CD14-positive monocyte (primary cell): ENCODE measurements around the gene DAGLA. TPM values are rescaled to one million over a fixed set of nuclear protein-coding genes. Genes with fewer than 3 reads are reported as not detected.

ENCODE experiments used
- DNase-seq, 3 donors: peaks; one replicate each; pipeline ENCODE4 v3.0.0-alpha.2; 2011 to 2022
- H2AFZ ChIP-seq: 2 replicates; pipeline ENCODE4 v1.6.0; 2012; ENCODE audit warnings: mild to moderate bottlenecking, low read depth, low read length, inconsistent platforms; ENCODE audit not compliant: insufficient read depth, poor library complexity, severe bottlenecking
- H3K27ac ChIP-seq, 2 donors: 1 replicate in 1 of 2; 2 replicates in 1 of 2; pipeline ENCODE4 v1.5.1; 2012 to 2013; ENCODE audit warnings: low read length in 2 of 2, control low read depth in 1 of 2, inconsistent platforms in 1 of 2, low read depth in 1 of 2, mild to moderate bottlenecking in 1 of 2
- H3K27me3 ChIP-seq, 2 donors: one replicate each; pipeline versions ENCODE4 v1.6.0 to v1.6.1; 2011 to 2013; ENCODE audit warnings: low read length in 2 of 2; ENCODE audit not compliant: control insufficient read depth in 2 of 2, insufficient read depth in 2 of 2
- H3K36me3 ChIP-seq, 2 donors: replicated peaks in 1 of 2; 1 replicate in 1 of 2; 2 replicates in 1 of 2; pipeline versions ENCODE4 v1.5.1 to v1.6.1; 2012 to 2013; ENCODE audit warnings: low read length in 2 of 2, control low read depth in 1 of 2, inconsistent platforms in 1 of 2, mild to moderate bottlenecking in 1 of 2; ENCODE audit not compliant: insufficient read depth in 2 of 2, control insufficient read depth in 1 of 2
- H3K4me1 ChIP-seq, 2 donors: 1 replicate in 1 of 2; 2 replicates in 1 of 2; pipeline versions ENCODE4 v1.5.1 to v1.6.1; 2012 to 2013; ENCODE audit warnings: low read length in 2 of 2, control low read depth in 1 of 2, inconsistent platforms in 1 of 2, mild to moderate bottlenecking in 1 of 2, moderate library complexity in 1 of 2; ENCODE audit not compliant: insufficient read depth in 2 of 2, control insufficient read depth in 1 of 2
- H3K4me2 ChIP-seq: replicated peaks from 2 replicates; pipeline ENCODE3; 2012; ENCODE audit warnings: low read length, moderate library complexity, mild to moderate bottlenecking; ENCODE audit not compliant: poor library complexity, severe bottlenecking; ENCODE audit errors: extremely low read depth
- H3K4me3 ChIP-seq, 3 experiments: fragments of 200-600 bp in 1 of 3; sonication (generic) in 1 of 3; replicated peaks in 1 of 3; 1 replicate in 2 of 3; 2 replicates in 1 of 3; pipeline ENCODE4 v1.5.1; 2011 to 2013; ENCODE audit warnings: low read length in 3 of 3, mild to moderate bottlenecking in 3 of 3, control low read depth in 2 of 3, low read depth in 2 of 3, inconsistent platforms in 1 of 3, moderate library complexity in 1 of 3
- H3K79me2 ChIP-seq: 2 replicates; pipeline ENCODE4 v1.6.0; 2012; ENCODE audit warnings: mild to moderate bottlenecking, control low read depth, inconsistent platforms, low read length, moderate library complexity; ENCODE audit not compliant: insufficient read depth
- H3K9ac ChIP-seq: 2 replicates; pipeline ENCODE4 v1.6.0; 2017; ENCODE audit warnings: low read length, mild to moderate bottlenecking; ENCODE audit not compliant: insufficient read depth, poor library complexity, severe bottlenecking
- H3K9me3 ChIP-seq, 2 donors: replicated peaks in 1 of 2; 1 replicate in 1 of 2; 2 replicates in 1 of 2; pipeline versions ENCODE4 v1.5.1 to v1.6.1; 2012 to 2013; ENCODE audit warnings: low read length in 2 of 2, control low read depth in 1 of 2; ENCODE audit not compliant: control insufficient read depth in 1 of 2, insufficient read depth in 1 of 2
- H4K20me1 ChIP-seq: 2 replicates; pipeline ENCODE4 v1.6.0; 2012; ENCODE audit warnings: mild to moderate bottlenecking, low read length, control low read depth, moderate library complexity; ENCODE audit not compliant: insufficient read depth
- H3K27ac Mint-ChIP-seq, 7 donors: one replicate each; pipeline ENCODE4 v1.8.0; 2020; ENCODE audit warnings: mild to moderate bottlenecking in 7 of 7, mixed read lengths in 7 of 7, moderate library complexity in 6 of 7, inconsistent platforms in 2 of 7
- H3K27me3 Mint-ChIP-seq, 3 donors: one replicate each; pipeline ENCODE4 v1.8.0; 2021 to 2022; ENCODE audit warnings: low read depth in 3 of 3, mild to moderate bottlenecking in 3 of 3, mixed read lengths in 3 of 3, moderate library complexity in 3 of 3, inconsistent platforms in 1 of 3
- H3K36me3 Mint-ChIP-seq, 2 donors: one replicate each; pipeline ENCODE4 v1.8.0; 2020; ENCODE audit warnings: mixed read lengths in 2 of 2, inconsistent platforms in 1 of 2, mild to moderate bottlenecking in 1 of 2
- H3K4me1 Mint-ChIP-seq: one replicate; pipeline ENCODE4 v1.8.0; 2020; ENCODE audit warnings: mild to moderate bottlenecking, mixed read lengths
- H3K4me3 Mint-ChIP-seq, 2 donors: one replicate each; pipeline ENCODE4 v1.8.0; 2020; ENCODE audit warnings: mild to moderate bottlenecking in 2 of 2, mixed read lengths in 2 of 2, moderate library complexity in 1 of 2
- H3K9me3 Mint-ChIP-seq, 7 donors: one replicate each; pipeline ENCODE4 v1.8.0; 2020 to 2022; ENCODE audit warnings: mixed read lengths in 7 of 7, mild to moderate bottlenecking in 6 of 7, moderate library complexity in 6 of 7, inconsistent platforms in 2 of 7
- CTCF ChIP-seq: fragments of 200-600 bp; IDR thresholded peaks from one replicate; pipeline ENCODE4 v1.8.0; 2022; ENCODE audit warnings: antibody characterized with exemption, mild to moderate bottlenecking
- WGBS: methylation state at CpG from one replicate; pipeline ENCODE4 v1.1.5; 2013; ENCODE audit warnings: missing lambda C conversion rate; ENCODE audit not compliant: insufficient coverage; 5-methylcytosine and 5-hydroxymethylcytosine counted together
- intact Hi-C, 2 donors: fragments of 100-400 bp; cut with micrococcal nuclease; formaldehyde crosslinking; loops; one replicate each; pipeline versions ENCODE4 v1.15.0 to v1.15.1; 2023
- polyA plus RNA-seq, 3 donors: library from polyadenylated mRNA; depleted of rRNA in 1 of 3; unstranded in 2 of 3; stranded (reverse) in 1 of 3; fragments of 300-500 nt in 2 of 3; fragments of >200 nt in 1 of 3; fragmentation: Illumina TruSeq in 2 of 3; gene quantifications; 1 replicate in 2 of 3; 2 replicates in 1 of 3; pipeline ENCODE4 v1.2.3, GENCODE V29; 2012 to 2021

The DAGLA gene
- polyA plus RNA-seq, 3 donors: 0.16 to 6.7 (median 0.73) TPM

- intact Hi-C loops: loop anchor here (2.0 to 5.0 kb wide), 2 partner anchors 24 to 329 kb away; partner anchors contain the start of genes FADS1 (in 1 of the 2) and INCENP (in 1 of the 2)
- no peaks in the 10 kb centered on the region for H3K27me3 ChIP-seq
- H3K4me1 Mint-ChIP-seq: peaks cover 21% of the 10 kb centered on the region
- peak overlapping the region; percentile 87 to 98 for H3K27ac ChIP-seq
- no peaks in the 10 kb centered on the region for H3K9me3 ChIP-seq
- peaks cover 85% of the 10 kb centered on the region for H3K79me2 ChIP-seq
- H4K20me1 ChIP-seq: no peaks in the 10 kb centered on the region
- peak overlapping the region; percentile 90 to 99 for H3K4me3 Mint-ChIP-seq
- peak overlapping the region; percentile 84 to 100 (median 100) for H3K27ac Mint-ChIP-seq
- TF ChIP-seq CTCF: no peak
- H3K4me2 ChIP-seq: peak overlapping the region; percentile 94
- peak overlapping the region; percentile 87 for H2AFZ ChIP-seq
- H3K36me3 ChIP-seq: peaks cover 25 to 41% of the 10 kb centered on the region in 2 donors
- peak overlapping the region; percentile 68 to 77 (median 73) for H3K4me3 ChIP-seq
- H3K9me3 Mint-ChIP-seq: peaks cover 0 to under 1% (median 0%) of the 10 kb centered on the region in 7 donors
- H3K4me1 ChIP-seq: peaks cover 16 to 26% of the 10 kb centered on the region in 2 donors
- H3K9ac ChIP-seq: peak overlapping the region; percentile 88
- 10% methylated on average over 16 of the region's 29 CpGs for WGBS
- DNase-seq: no peak
- no peaks in the 10 kb centered on the region for H3K27me3 Mint-ChIP-seq
- H3K36me3 Mint-ChIP-seq: peaks cover 26 to 32% of the 10 kb centered on the region in 2 donors
Measured at GRCh38 chr11:61793083-61793828, 113.1 kb downstream of the DAGLA start.

GRCh38 chr11:61793829-61794204 is 113.6 kb downstream of the DAGLA start:
- no peaks in the 10 kb centered on the region for H4K20me1 ChIP-seq
- no peak overlapping the region for H2AFZ ChIP-seq
- no peak overlapping the region for H3K9ac ChIP-seq
- H3K36me3 ChIP-seq: peaks cover 20 to 35% of the 10 kb centered on the region in 2 donors
- Mint-ChIP-seq H3K36me3 (peaks cover 21 to 26% of the 10 kb centered on the region in 2 donors), H3K4me1 (peaks cover 21% of the 10 kb centered on the region), H3K4me3 (no peak overlapping the region), H3K27ac (peak overlapping the region in 4 of 7 donors; percentile 46 to 100 (median 86)), H3K9me3 (no peaks in the 10 kb centered on the region), H3K27me3 (no peaks in the 10 kb centered on the region)
- no CpG with 5 or more reads among the region's 3 CpGs for WGBS
- DNase-seq: no peak
- intact Hi-C loops: loop anchor here (2.0 to 5.0 kb wide), 2 partner anchors 23 to 328 kb away; partner anchors contain the start of genes FADS1 (in 1 of the 2) and INCENP (in 1 of the 2)
- H3K27ac ChIP-seq: peak overlapping the region in 1 of 2 donors; percentile 98
- peaks cover 16 to 26% of the 10 kb centered on the region in 2 donors for H3K4me1 ChIP-seq
- no peak overlapping the region for H3K4me3 ChIP-seq
- TF ChIP-seq CTCF: no peak
- H3K4me2 ChIP-seq: no peak overlapping the region
- no peaks in the 10 kb centered on the region for H3K27me3 ChIP-seq
- no peaks in the 10 kb centered on the region for H3K9me3 ChIP-seq
- peaks cover 87% of the 10 kb centered on the region for H3K79me2 ChIP-seq
